K562 (cell line): ENCODE data around the gene GZMH. TPM values are rescaled to one million over a fixed set of nuclear protein-coding genes. Genes with fewer than 3 reads are reported as not detected.

ENCODE experiments used
- ATAC-seq: fragments of 200-7000 bp; cut with Tn5 transposase; 3 replicates; pipeline ENCODE4 v1.9.1; 2020; ENCODE audit warnings: moderate library complexity
- BruUV-seq: library from RNA; stranded (reverse); fragments of 400-500 nt; replicated peaks from 2 replicates; lab custom pipeline; 2021; lab: Mats Ljungman, UMichigan
- CTCF ChIA-PET: fragments of 300-600 bp; formaldehyde crosslinking; extraction: SDS; loops from one replicate; lab custom pipeline; 2021; ENCODE audit warnings: low intra/inter-chr PET ratio; lab: Yijun Ruan, JAX
- POLR2A ChIA-PET: fragments of 300-600, 350-650 bp; sonication (Branson Sonifier 250); formaldehyde crosslinking; extraction: SDS; loops from one replicate; lab custom pipeline; 2021; ENCODE audit warnings: antibody characterized with exemption, inconsistent platforms; lab: Yijun Ruan, JAX
- DNase-seq, 4 experiments: peaks; one replicate each; pipeline versions ENCODE4 v3.0.0 to v3.0.0-alpha.2; 2011 to 2018; ENCODE audit warnings: low spot score in 3 of 4, mixed read lengths in 3 of 4; ENCODE audit errors: extremely low read depth in 1 of 4
- FAIRE-seq: peaks from 2 replicates; lab custom pipeline; 2011; peaks lifted over from hg19 to GRCh38; lab: Jason Lieb, UNC
- H2AFZ ChIP-seq: 2 replicates; pipeline ENCODE4 v1.6.0; 2011; ENCODE audit warnings: low read depth, low read length, control low read depth, inconsistent platforms
- H3K27ac ChIP-seq: fragments of 200-600 bp; 3 replicates; pipeline ENCODE4 v1.8.0; 2011; ENCODE audit warnings: low read depth, mild to moderate bottlenecking, control low read depth, inconsistent platforms, low read length, moderate library complexity, mixed read lengths; ENCODE audit errors: extremely low read depth
- H3K27me3 ChIP-seq, 2 experiments: fragments of 300-600 bp in 1 of 2; 2 replicates in 1 of 2; 3 replicates in 1 of 2; pipeline versions ENCODE4 v1.6.0 to v1.8.0; 2011; ENCODE audit warnings: inconsistent platforms in 2 of 2, low read length in 2 of 2, mild to moderate bottlenecking in 1 of 2, mixed read lengths in 1 of 2, moderate library complexity in 1 of 2; ENCODE audit not compliant: control insufficient read depth in 2 of 2, insufficient read depth in 2 of 2
- H3K36me3 ChIP-seq: fragments of 300-600 bp; 3 replicates; pipeline ENCODE4 v1.8.0; 2011; ENCODE audit warnings: mild to moderate bottlenecking, low read length, inconsistent platforms; ENCODE audit not compliant: control insufficient read depth, insufficient read depth
- H3K4me1 ChIP-seq, 2 experiments: fragments of 200-600 bp in 1 of 2; replicated peaks in 1 of 2; 2 replicates in 1 of 2; 3 replicates in 1 of 2; pipeline versions ENCODE4 v1.5.1 to v1.8.0; 2011; ENCODE audit warnings: inconsistent platforms in 2 of 2, low read length in 2 of 2, mild to moderate bottlenecking in 1 of 2, mixed read lengths in 1 of 2, moderate library complexity in 1 of 2; ENCODE audit not compliant: control insufficient read depth in 2 of 2, insufficient read depth in 2 of 2
- H3K4me2 ChIP-seq: 2 replicates; pipeline ENCODE4 v1.6.1; 2011; ENCODE audit warnings: low read length, control low read depth, inconsistent platforms, mixed read lengths; ENCODE audit not compliant: insufficient read depth
- H3K4me3 ChIP-seq: fragments of 200-600 bp; sonication (generic), shearing (Covaris generic); 2 replicates; pipeline ENCODE4 v1.5.1; 2016; ENCODE audit warnings: control low read depth, inconsistent platforms
- H3K79me2 ChIP-seq: fragments of 200-600 bp; 3 replicates; pipeline ENCODE4 v1.8.0; 2011; ENCODE audit warnings: low read length, inconsistent platforms; ENCODE audit not compliant: control insufficient read depth, insufficient read depth
- H3K9ac ChIP-seq, 2 experiments: 2 replicates each; pipeline versions ENCODE4 v1.6.0 to v1.6.1; 2011; ENCODE audit warnings: low read depth in 2 of 2, low read length in 2 of 2, control low read depth in 1 of 2, inconsistent platforms in 1 of 2, mild to moderate bottlenecking in 1 of 2, mixed read lengths in 1 of 2; ENCODE audit not compliant: insufficient read depth in 1 of 2
- H3K9me1 ChIP-seq: one replicate; pipeline ENCODE4 v1.6.0; 2011; ENCODE audit warnings: inconsistent platforms, mild to moderate bottlenecking, low read length, moderate library complexity; ENCODE audit not compliant: control insufficient read depth, insufficient read depth
- H3K9me3 ChIP-seq: replicated peaks from 2 replicates; pipeline ENCODE4 v1.5.1; 2011; ENCODE audit warnings: low read depth, low read length, inconsistent platforms; ENCODE audit not compliant: control insufficient read depth, insufficient read depth
- H4K20me1 ChIP-seq: replicated peaks from 2 replicates; pipeline ENCODE4 v1.6.1; 2011; ENCODE audit warnings: low read length, inconsistent platforms, mixed read lengths; ENCODE audit not compliant: control insufficient read depth, insufficient read depth
- BRD9 ChIP-seq: fragments of 450-650 bp; IDR thresholded peaks from 2 replicates; pipeline ENCODE4 v1.6.1; 2018; ENCODE audit warnings: low read depth; ENCODE audit not compliant: partially characterized antibody
- E2F1 ChIP-seq: sonication (generic); formaldehyde crosslinking; IDR thresholded peaks from 2 replicates; pipeline ENCODE4 v1.8.1; 2023; ENCODE audit warnings: mild to moderate bottlenecking, missing genetic modification reagents, moderate library complexity
- MXI1 ChIP-seq: IDR thresholded peaks from 2 replicates; pipeline ENCODE4 v1.6.1; 2011; ENCODE audit warnings: low read depth, mild to moderate bottlenecking, improper control_type of control experiment, low read length
- THAP7 ChIP-seq: fragments of 250-450 bp; sonication (Bioruptor Pico); IDR thresholded peaks from 2 replicates; pipeline ENCODE4 v1.5.0; 2021
- WGBS: fragments of 100-300 bp; shearing (Covaris generic); methylation state at CpG from one replicate; pipeline ENCODE4 v1.1.6; 2016; ENCODE audit warnings: low coverage, mixed read lengths; ENCODE audit not compliant: insufficient coverage; ENCODE audit errors: missing lambda C conversion rate; 5-methylcytosine and 5-hydroxymethylcytosine counted together
- in situ Hi-C: fragments of 300-500 bp; cut with MboI; formaldehyde crosslinking; loops from 4 replicates; pipeline ENCODE4 v1.15.0; 2018; ENCODE audit warnings: inconsistent platforms, mixed read lengths
- intact Hi-C: fragments of 100-400 bp; cut with micrococcal nuclease; formaldehyde crosslinking; loops from 2 replicates; pipeline ENCODE4 v1.14.2; 2022
- polyA plus RNA-seq, 8 experiments: library from polyadenylated mRNA; depleted of rRNA in 4 of 8; stranded (reverse) in 5 of 8; unstranded in 3 of 8; fragments of >200 nt; fragmentation: Nextera tagmentation in 2 of 8; fragmentation: Illumina TruSeq in 1 of 8; extraction: Ambion mirVana in 2 of 8; extraction: Trizol in 1 of 8; gene quantifications; 2 replicates each; pipeline versions ENCODE4 v1.2.1 to v1.2.3, GENCODE V29; 2011 to 2014; ENCODE audit warnings: inconsistent platforms in 1 of 8, missing spikeins in 1 of 8
- total RNA-seq, 7 experiments: library from RNA; depleted of rRNA in 6 of 7; stranded (reverse); fragments of >200 nt in 6 of 7; fragmentation: Illumina TruSeq in 2 of 7; extraction: Trizol in 2 of 7; gene quantifications; 2 replicates each; pipeline versions ENCODE4 v1.2.1 to v1.2.3, GENCODE V29; 2011 to 2021; ENCODE audit warnings: low replicate concordance in 1 of 7

Gene GZMH
- total and polyA plus RNA-seq, 9 of the 15 experiments (the other 6 are each of a cell fraction or from before 2014, with no cell fraction given): not detected

GRCh38 chr14:24630087-24630871 is 20.8 kb upstream of the GZMH start:
- in situ Hi-C loops: no loop called here
- H3K4me3 ChIP-seq: no peak overlapping the region
- H3K27ac ChIP-seq: no peak overlapping the region
- DNase-seq (no peak), ATAC-seq (no peak), FAIRE-seq (no peak)
- POLR2A ChIA-PET: no interaction called here
- CTCF ChIA-PET: no interaction called here
- intact Hi-C loops: no loop called here
- no peaks in the 10 kb centered on the region for H3K36me3 ChIP-seq
- WGBS: 0% methylated on average over 2 of the region's 3 CpGs
- no peak overlapping the region for H3K9ac ChIP-seq
- H3K27me3 ChIP-seq: peaks cover 0 to 4% of the 10 kb centered on the region in 2 experiments; a peak in 1 of 5 replicates
- no peaks in the 10 kb centered on the region for H4K20me1 ChIP-seq
- H3K9me3 ChIP-seq: no peaks in the 10 kb centered on the region
- H3K79me2 ChIP-seq: no peaks in the 10 kb centered on the region
- H3K4me2 ChIP-seq: no peak overlapping the region
- no peak overlapping the region for H2AFZ ChIP-seq
- H3K9me1 ChIP-seq: no peaks in the 10 kb centered on the region
- no TSS peak for BruUV-seq
- no peak for TF ChIP-seq BRD9
- no peak for TF ChIP-seq MXI1
- TF ChIP-seq E2F1 (CRISPR knock-in tag): no peak
- TF ChIP-seq THAP7 (CRISPR knock-in tag): no peak
- no peaks in the 10 kb centered on the region for H3K4me1 ChIP-seq
